SU-DHL-6 (cell line): ENCODE measurements around the gene OLFM2.

Experiments
- H2AFZ ChIP-seq: fragments of 200-600 bp; sonication (generic); 2 replicates; pipeline ENCODE4 v1.6.1; 2014; ENCODE audit warnings: low read depth, mild to moderate bottlenecking, moderate library complexity, mixed read lengths, antibody characterized with exemption, low read length; ENCODE audit not compliant: severe bottlenecking
- H3F3A ChIP-seq: fragments of 200-600 bp; shearing (Covaris generic); 2 replicates; pipeline ENCODE4 v1.6.0; 2016; ENCODE audit warnings: antibody characterized with exemption, mild to moderate bottlenecking; ENCODE audit not compliant: insufficient read depth
- H3K27ac ChIP-seq: fragments of 200-600 bp; sonication (generic); 2 replicates; pipeline ENCODE4 v1.5.1; 2016; ENCODE audit warnings: low read depth, mild to moderate bottlenecking, low read length, moderate library complexity, mixed read lengths
- H3K27me3 ChIP-seq: fragments of 200-600 bp; sonication (generic), shearing (Covaris generic); 2 replicates; pipeline ENCODE4 v1.6.0; 2014; ENCODE audit warnings: mild to moderate bottlenecking, low read length
- H3K36me3 ChIP-seq: fragments of 200-600 bp; sonication (generic); 2 replicates; pipeline ENCODE4 v1.6.1; 2014; ENCODE audit warnings: mild to moderate bottlenecking, low read length, mixed read lengths
- H3K4me2 ChIP-seq: fragments of 300-600, 200-600 bp; shearing (Covaris generic), sonication (generic); 2 replicates; pipeline ENCODE4 v1.6.0; 2014; ENCODE audit warnings: low read length, low read depth, mild to moderate bottlenecking; ENCODE audit not compliant: poor library complexity, severe bottlenecking
- H3K4me3 ChIP-seq: fragments of 200-600 bp; sonication (generic); 2 replicates; pipeline ENCODE4 v1.5.1; 2014; ENCODE audit warnings: antibody characterized with exemption, low read length, mild to moderate bottlenecking, mixed read lengths; ENCODE audit not compliant: insufficient read depth, poor library complexity, severe bottlenecking
- H3K79me2 ChIP-seq: fragments of 200-600 bp; sonication (generic); 2 replicates; pipeline ENCODE4 v1.6.1; 2014; ENCODE audit warnings: mild to moderate bottlenecking, low read length, moderate library complexity; ENCODE audit not compliant: insufficient read depth
- H3K9ac ChIP-seq: fragments of 200-600 bp; sonication (generic); 2 replicates; pipeline ENCODE4 v1.7.0; 2014; ENCODE audit warnings: mild to moderate bottlenecking, low read length
- H3K9me2 ChIP-seq: fragments of 200-600 bp; sonication (generic); replicated peaks from 2 replicates; pipeline ENCODE4 v1.6.1; 2014; ENCODE audit warnings: low read length; ENCODE audit not compliant: insufficient read depth
- H3K9me3 ChIP-seq: fragments of 200-600 bp; sonication (generic); 2 replicates; pipeline ENCODE4 v1.6.1; 2014; ENCODE audit warnings: low read length, mixed read lengths; ENCODE audit not compliant: insufficient read depth
- H4K20me1 ChIP-seq: fragments of 200-600 bp; sonication (generic); 2 replicates; pipeline ENCODE4 v1.6.1; 2014; ENCODE audit warnings: low read depth, mild to moderate bottlenecking, antibody characterized with exemption, low read length, moderate library complexity, mixed read lengths
- EZH2phosphoT487 ChIP-seq: fragments of 200-600 bp; sonication (generic), shearing (Covaris generic); conservative IDR thresholded peaks from 2 replicates; pipeline ENCODE4 v1.6.1; 2018; ENCODE audit warnings: mild to moderate bottlenecking, antibody characterized with exemption, low read length, moderate library complexity, mixed read lengths
- TF ChIP-seq, protein P1 (sequence below): fragments of 200-600 bp; sonication (generic); IDR thresholded peaks from one replicate; pipeline ENCODE4 v1.5.1; 2017; ENCODE audit warnings: antibody characterized with exemption, mild to moderate bottlenecking, low read length, moderate library complexity; ENCODE audit not compliant: insufficient read depth, poor library complexity, severe bottlenecking

The OLFM2 gene

DNA sequence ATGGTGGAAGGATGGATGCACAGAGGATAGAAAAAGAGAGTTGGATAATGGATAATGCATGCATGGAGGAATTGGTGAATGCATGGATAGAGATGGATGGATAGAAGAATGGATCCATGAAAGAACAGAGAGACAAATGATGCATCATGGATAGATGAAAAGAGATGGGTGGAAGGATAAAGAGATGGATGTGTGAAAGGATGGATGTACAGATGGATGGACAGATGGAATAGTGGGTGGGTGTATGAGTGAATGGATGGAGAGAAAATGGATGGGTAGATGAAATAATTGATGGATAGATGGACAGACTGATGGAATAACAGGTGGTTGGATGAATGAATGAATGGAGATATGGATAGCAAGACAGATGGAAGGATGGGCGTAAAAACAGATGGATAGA is 25.7 kb downstream of the OLFM2 start:
- Histone ChIP-seq H3K79me2 (no peaks in the 10 kb centered on the region), H4K20me1 (no peaks in the 10 kb centered on the region), H3K27ac (no peak overlapping the region), H3K9ac (no peak overlapping the region), H3F3A (no peaks in the 10 kb centered on the region), H3K4me2 (no peak overlapping the region), H3K36me3 (no peaks in the 10 kb centered on the region), H3K9me3 (no peaks in the 10 kb centered on the region), H2AFZ (no peak overlapping the region), H3K9me2 (no peaks in the 10 kb centered on the region), H3K27me3 (no peaks in the 10 kb centered on the region), H3K4me3 (no peak overlapping the region)
- TF ChIP-seq, protein P1, sequence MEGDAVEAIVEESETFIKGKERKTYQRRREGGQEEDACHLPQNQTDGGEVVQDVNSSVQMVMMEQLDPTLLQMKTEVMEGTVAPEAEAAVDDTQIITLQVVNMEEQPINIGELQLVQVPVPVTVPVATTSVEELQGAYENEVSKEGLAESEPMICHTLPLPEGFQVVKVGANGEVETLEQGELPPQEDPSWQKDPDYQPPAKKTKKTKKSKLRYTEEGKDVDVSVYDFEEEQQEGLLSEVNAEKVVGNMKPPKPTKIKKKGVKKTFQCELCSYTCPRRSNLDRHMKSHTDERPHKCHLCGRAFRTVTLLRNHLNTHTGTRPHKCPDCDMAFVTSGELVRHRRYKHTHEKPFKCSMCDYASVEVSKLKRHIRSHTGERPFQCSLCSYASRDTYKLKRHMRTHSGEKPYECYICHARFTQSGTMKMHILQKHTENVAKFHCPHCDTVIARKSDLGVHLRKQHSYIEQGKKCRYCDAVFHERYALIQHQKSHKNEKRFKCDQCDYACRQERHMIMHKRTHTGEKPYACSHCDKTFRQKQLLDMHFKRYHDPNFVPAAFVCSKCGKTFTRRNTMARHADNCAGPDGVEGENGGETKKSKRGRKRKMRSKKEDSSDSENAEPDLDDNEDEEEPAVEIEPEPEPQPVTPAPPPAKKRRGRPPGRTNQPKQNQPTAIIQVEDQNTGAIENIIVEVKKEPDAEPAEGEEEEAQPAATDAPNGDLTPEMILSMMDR = no peak
- no peak for TF ChIP-seq EZH2phosphoT487

DNA sequence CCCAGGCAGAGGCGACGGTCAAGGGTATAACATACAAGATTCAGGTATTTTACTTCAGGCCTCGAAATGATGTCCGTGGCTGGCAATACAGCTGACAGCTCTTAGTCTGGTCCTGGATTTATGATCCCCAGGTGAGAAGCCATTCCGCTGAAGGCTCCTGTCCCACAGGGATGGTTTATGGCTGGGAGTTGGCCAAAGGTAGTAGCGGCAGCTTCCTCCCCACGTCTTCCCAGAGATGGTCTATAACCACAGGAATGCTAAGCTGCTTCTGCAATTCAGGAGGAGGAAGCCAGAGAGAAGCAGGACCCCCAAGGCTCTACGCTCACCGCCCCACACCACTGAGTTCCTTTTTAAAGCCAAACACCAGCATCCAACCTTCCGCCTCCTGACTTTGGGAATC is 27.1 kb downstream of the OLFM2 start:
- no peak overlapping the region for H2AFZ ChIP-seq
- H3F3A ChIP-seq = no peaks in the 10 kb centered on the region
- TF ChIP-seq, protein P1 = no peak
- TF ChIP-seq EZH2phosphoT487 = no peak
- H3K9me2 ChIP-seq = no peaks in the 10 kb centered on the region
- H3K27me3 ChIP-seq = no peaks in the 10 kb centered on the region
- no peaks in the 10 kb centered on the region for H3K79me2 ChIP-seq
- H3K4me3 ChIP-seq = no peak overlapping the region
- no peak overlapping the region for H3K27ac ChIP-seq
- H4K20me1 ChIP-seq = no peaks in the 10 kb centered on the region
- no peak overlapping the region for H3K9ac ChIP-seq
- H3K36me3 ChIP-seq = no peaks in the 10 kb centered on the region
- H3K9me3 ChIP-seq = no peaks in the 10 kb centered on the region
- no peak overlapping the region for H3K4me2 ChIP-seq

DNA sequence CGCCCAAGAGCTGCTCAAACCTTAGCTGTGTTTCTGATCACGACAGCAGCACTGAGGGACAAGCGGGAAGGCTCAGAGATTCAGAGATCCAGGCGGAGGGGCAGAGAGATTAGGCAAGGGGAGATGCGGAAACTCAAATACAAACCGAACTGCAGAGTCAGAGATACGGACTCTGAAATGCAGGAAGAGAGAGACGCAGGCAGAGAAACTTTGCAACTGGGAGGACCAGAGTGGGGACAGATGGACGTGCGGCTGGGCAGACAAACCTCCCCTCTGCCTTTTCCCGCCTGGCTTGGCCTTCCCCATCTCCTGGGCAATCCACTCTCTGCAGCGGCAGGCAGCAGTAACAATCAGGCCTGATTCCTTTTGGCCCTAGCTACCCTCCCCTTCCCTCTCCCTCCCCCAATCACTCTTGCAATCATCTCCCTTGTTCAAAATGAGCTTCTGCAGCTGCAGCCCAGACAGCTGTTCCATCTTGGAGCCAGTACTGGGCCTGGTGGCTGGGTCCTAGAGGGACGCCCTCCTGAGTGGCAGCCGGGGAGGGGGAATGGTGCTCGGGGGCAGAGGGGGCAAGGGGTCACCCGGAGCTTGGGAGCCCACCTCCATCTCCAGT is 29.7 kb downstream of the OLFM2 start:
- no peaks in the 10 kb centered on the region for H3K27me3 ChIP-seq
- H2AFZ ChIP-seq = no peak overlapping the region
- no peaks in the 10 kb centered on the region for H3K9me2 ChIP-seq
- no peak overlapping the region for H3K4me3 ChIP-seq
- H3K9me3 ChIP-seq = no peaks in the 10 kb centered on the region
- H3F3A ChIP-seq = no peaks in the 10 kb centered on the region
- H3K79me2 ChIP-seq = no peaks in the 10 kb centered on the region
- no peak overlapping the region for H3K4me2 ChIP-seq
- no peaks in the 10 kb centered on the region for H3K36me3 ChIP-seq
- TF ChIP-seq EZH2phosphoT487 = no peak
- TF ChIP-seq, protein P1 = no peak
- no peak overlapping the region for H3K9ac ChIP-seq
- no peak overlapping the region for H3K27ac ChIP-seq
- no peaks in the 10 kb centered on the region for H4K20me1 ChIP-seq
